ENCODE data around the gene GEMIN5.

DNA sequence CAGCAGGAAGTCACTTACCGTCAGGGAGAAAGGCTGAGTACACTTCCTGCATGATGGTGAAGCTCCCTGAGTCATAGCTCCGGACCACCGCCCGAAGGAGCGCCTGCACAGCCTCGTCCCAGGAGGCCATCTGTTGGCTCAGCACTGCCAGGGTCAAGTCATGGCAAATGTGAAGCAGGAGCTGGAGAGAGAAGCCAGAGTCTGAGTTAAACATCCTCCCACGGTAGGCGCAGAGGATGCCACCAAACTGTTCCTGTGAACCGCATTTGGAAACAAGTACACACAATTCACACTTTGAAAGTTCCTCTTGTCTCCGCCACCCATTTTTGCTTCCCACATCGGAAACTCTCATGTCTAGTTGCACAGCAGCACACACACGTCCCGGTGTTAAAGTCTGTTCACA is 45.6 kb downstream of the GEMIN5 start:
- TF ChIP-seq, protein P1, sequence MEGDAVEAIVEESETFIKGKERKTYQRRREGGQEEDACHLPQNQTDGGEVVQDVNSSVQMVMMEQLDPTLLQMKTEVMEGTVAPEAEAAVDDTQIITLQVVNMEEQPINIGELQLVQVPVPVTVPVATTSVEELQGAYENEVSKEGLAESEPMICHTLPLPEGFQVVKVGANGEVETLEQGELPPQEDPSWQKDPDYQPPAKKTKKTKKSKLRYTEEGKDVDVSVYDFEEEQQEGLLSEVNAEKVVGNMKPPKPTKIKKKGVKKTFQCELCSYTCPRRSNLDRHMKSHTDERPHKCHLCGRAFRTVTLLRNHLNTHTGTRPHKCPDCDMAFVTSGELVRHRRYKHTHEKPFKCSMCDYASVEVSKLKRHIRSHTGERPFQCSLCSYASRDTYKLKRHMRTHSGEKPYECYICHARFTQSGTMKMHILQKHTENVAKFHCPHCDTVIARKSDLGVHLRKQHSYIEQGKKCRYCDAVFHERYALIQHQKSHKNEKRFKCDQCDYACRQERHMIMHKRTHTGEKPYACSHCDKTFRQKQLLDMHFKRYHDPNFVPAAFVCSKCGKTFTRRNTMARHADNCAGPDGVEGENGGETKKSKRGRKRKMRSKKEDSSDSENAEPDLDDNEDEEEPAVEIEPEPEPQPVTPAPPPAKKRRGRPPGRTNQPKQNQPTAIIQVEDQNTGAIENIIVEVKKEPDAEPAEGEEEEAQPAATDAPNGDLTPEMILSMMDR (IDR thresholded peaks at IDR 0.05) = no peak
- TF ChIP-seq RFX5 (IDR thresholded peaks at IDR 0.05; ENCODE audit: low read length) (no peak), TCF12 (IDR thresholded peaks at IDR 0.05) (no peak), YY1 (IDR thresholded peaks at IDR 0.05; ENCODE audit: low read depth) (no peak), EP300 (IDR thresholded peaks at IDR 0.05; ENCODE audit: borderline replicate concordance in 1 of 2, low read depth in 1 of 2, low read length in 1 of 2) (no peak), SMC3 (IDR thresholded peaks at IDR 0.05; ENCODE audit: low read depth, low read length) (no peak), NFIC (IDR thresholded peaks at IDR 0.05; ENCODE audit: borderline replicate concordance) (no peak)
